Stomach (tissue), 9 donors: ENCODE data around the gene EPB41L2. TPM values are rescaled to one million over a fixed set of nuclear protein-coding genes. Genes with fewer than 3 reads are reported as not detected.
"Not testable (repeated sequence)": the region's sequence is repeated elsewhere in the genome, so short reads cannot be mapped to it uniquely, and the experiment has no call there.

ENCODE experiments used
- DNase-seq, 2 donors: peaks; one replicate each; pipeline versions ENCODE4 v3.0.0 to v3.0.0-alpha.2; 2013 to 2019
- H3K27ac ChIP-seq, 5 donors: fragments of 200-600 bp in 4 of 5; sonication (generic) in 4 of 5; one replicate each; pipeline ENCODE4 v1.5.1; 2013 to 2019; ENCODE audit warnings: mild to moderate bottlenecking in 1 of 5, moderate library complexity in 1 of 5
- H3K27me3 ChIP-seq, 3 donors: fragments of 200-600 bp; sonication (generic); one replicate each; pipeline ENCODE4 v1.5.1; 2017 to 2019; ENCODE audit warnings: mixed run types in 1 of 3
- H3K36me3 ChIP-seq, 4 donors: fragments of 200-600 bp; sonication (generic); 1 replicate in 3 of 4; 2 replicates in 1 of 4; pipeline ENCODE4 v1.5.1; 2016 to 2019
- H3K4me1 ChIP-seq, 4 donors: fragments of 200-600 bp; sonication (generic); one replicate each; pipeline ENCODE4 v1.5.1; 2016 to 2019
- H3K4me3 ChIP-seq, 4 donors: fragments of 200-600 bp; sonication (generic) in 3 of 4; one replicate each; pipeline ENCODE4 v1.5.1; 2016 to 2019; ENCODE audit warnings: mild to moderate bottlenecking in 1 of 4
- H3K9me3 ChIP-seq, 4 donors: fragments of 200-600 bp; sonication (generic); one replicate each; pipeline ENCODE4 v1.5.1; 2016 to 2019
- CTCF ChIP-seq, 7 experiments: fragments of 450-650 bp in 4 of 7; fragments of 200-600 bp in 3 of 7; sonication (generic) in 3 of 7; IDR thresholded peaks; one replicate each; pipeline ENCODE4 v1.5.1; 2016 to 2019; ENCODE audit warnings: antibody characterized with exemption in 7 of 7, control low read depth in 2 of 7, mild to moderate bottlenecking in 1 of 7
- EP300 ChIP-seq: sonication (generic); formaldehyde crosslinking; IDR thresholded peaks from one replicate; pipeline ENCODE4 v1.6.1; 2017; ENCODE audit warnings: antibody characterized with exemption
- POLR2A ChIP-seq, 4 donors: fragments of 450-650 bp; IDR thresholded peaks; one replicate each; pipeline ENCODE4 v1.6.1; 2016; ENCODE audit warnings: antibody characterized with exemption in 4 of 4, control low read depth in 2 of 4, mild to moderate bottlenecking in 1 of 4, moderate library complexity in 1 of 4
- POLR2AphosphoS5 ChIP-seq, 3 donors: sonication (generic); formaldehyde crosslinking; IDR thresholded peaks; one replicate each; pipeline ENCODE4 v1.6.1; 2016; ENCODE audit warnings: antibody characterized with exemption in 3 of 3
- WGBS, 5 donors: extraction: QIAGEN DNeasy Blood & Tissue Kit in 3 of 5; methylation state at CpG; one replicate each; pipeline versions ENCODE4 v1.1.5 to v1.1.7; 2013 to 2018; 5-methylcytosine and 5-hydroxymethylcytosine counted together
- intact Hi-C: fragments of 100-400 bp; cut with DNase I; formaldehyde crosslinking; loops from one replicate; pipeline ENCODE4 v1.15.1; 2023; ENCODE audit warnings: low total_unique reads
- polyA plus RNA-seq, 3 donors: library from polyadenylated mRNA; stranded (reverse); fragments of 200-250 nt; gene quantifications; one replicate each; pipeline ENCODE4 v1.2.3, GENCODE V29; 2013
- total RNA-seq, 5 donors: library from RNA; depleted of rRNA; stranded (reverse); fragments of >200 nt; gene quantifications; one replicate each; pipeline versions ENCODE4 v1.1.0 to v1.2.3, GENCODE V29; 2014 to 2016
- donor health status: healthy with polysubstance abuse.
- donor health status: Bipolar disorder and iron deficiency.
- donor health status: healthy.

The EPB41L2 gene
- total and polyA plus RNA-seq, 8 donors = 12.5 to 238 (median 30.2) TPM

GRCh38 chr6:131009790-131010189 lies 53.3 kb downstream of the EPB41L2 start:
- no peaks in the 10 kb centered on the region for H3K27me3 ChIP-seq
- H3K36me3 ChIP-seq = no peaks in the 10 kb centered on the region
- no peak overlapping the region for H3K27ac ChIP-seq
- TF ChIP-seq EP300 (no peak), POLR2A (IDR thresholded peaks at IDR 0.05) (no peak), POLR2AphosphoS5 (IDR thresholded peaks at IDR 0.05) (no peak), CTCF (IDR thresholded peaks at IDR 0.05) (no peak)
- peaks cover under 1 to 21% (median 11%) of the 10 kb centered on the region in 4 donors for H3K4me1 ChIP-seq
- peaks cover 4 to 21% (median 12%) of the 10 kb centered on the region in 4 donors for H3K9me3 ChIP-seq
- intact Hi-C loops = no loop called here
- DNase-seq = no peak
- 82 to 95% (median 86%) methylated on average over 2 of the region's 2 CpGs for WGBS, 5 donors
- no peak overlapping the region for H3K4me3 ChIP-seq

- H3K4me3 ChIP-seq, intact Hi-C loops, H3K27me3 ChIP-seq, H3K36me3 ChIP-seq, H3K27ac ChIP-seq, DNase-seq: not testable (repeated sequence)
- WGBS, 5 donors = 72 to 90% (median 85%) methylated on average over 2 of the region's 2 CpGs
- Histone ChIP-seq H3K9me3 (peaks cover 4 to 21% (median 12%) of the 10 kb centered on the region in 4 donors), H3K4me1 (peaks cover 0 to 21% (median 8%) of the 10 kb centered on the region in 4 donors)
Observed at GRCh38 chr6:131008965-131009364, 54.1 kb downstream of the EPB41L2 start.

GRCh38 chr6:131007964-131008363 lies 55.1 kb downstream of the EPB41L2 start:
- intact Hi-C loops = not testable (repeated sequence)

GRCh38 chr6:131007286-131007685 lies 55.8 kb downstream of the EPB41L2 start:
- Histone ChIP-seq H3K9me3 (peaks cover 4 to 21% (median 12%) of the 10 kb centered on the region in 4 donors), H3K27me3 (no peaks in the 10 kb centered on the region), H3K4me1 (peaks cover 0 to 18% (median 9%) of the 10 kb centered on the region in 4 donors), H3K4me3 (no peak overlapping the region), H3K27ac (no peak overlapping the region), H3K36me3 (no peaks in the 10 kb centered on the region)
- TF ChIP-seq EP300 (no peak), POLR2AphosphoS5 (IDR thresholded peaks at IDR 0.05) (no peak), CTCF (IDR thresholded peaks at IDR 0.05) (no peak)
- no peak for DNase-seq
- WGBS, 5 donors = 88 to 99% (median 97%) methylated on average over 5 of the region's 5 CpGs
- intact Hi-C loops = no loop called here

More at GRCh38 chr6:131007964-131008363, 55.1 kb downstream of the EPB41L2 start:
- not testable (repeated sequence) for DNase-seq, H3K36me3 ChIP-seq, H3K27me3 ChIP-seq, H3K27ac ChIP-seq, H3K4me3 ChIP-seq
- H3K4me1 ChIP-seq = peaks cover 0 to 16% (median 7%) of the 10 kb centered on the region in 4 donors
- 78 to 87% (median 83%) methylated on average over 5 of the region's 5 CpGs for whole genome bisulfite sequencing, 5 donors
- peaks cover 4 to 21% (median 12%) of the 10 kb centered on the region in 4 donors for H3K9me3 ChIP-seq

GRCh38 chr6:131005439-131006016 lies 57.5 kb downstream of the EPB41L2 start:
- peaks cover 4 to 21% (median 12%) of the 10 kb centered on the region in 4 donors for H3K9me3 ChIP-seq
- intact Hi-C loops = no loop called here
- no peak overlapping the region for H3K4me3 ChIP-seq
- no peak overlapping the region for H3K27ac ChIP-seq
- no peak for TF ChIP-seq EP300
- TF ChIP-seq POLR2A (IDR thresholded peaks at IDR 0.05) = no peak
- TF ChIP-seq POLR2AphosphoS5 (IDR thresholded peaks at IDR 0.05) = no peak
- TF ChIP-seq CTCF (IDR thresholded peaks at IDR 0.05) = no peak
- peaks cover 0 to 26% (median 17%) of the 10 kb centered on the region in 4 donors for H3K4me1 ChIP-seq
- 51 to 78% (median 65%) methylated on average over 3 of the region's 3 CpGs for WGBS, 5 donors
- H3K27me3 ChIP-seq = no peaks in the 10 kb centered on the region
- no peak for DNase-seq
- H3K36me3 ChIP-seq = no peaks in the 10 kb centered on the region
